ENCODE measurements around the gene SLC38A3. TPM values are rescaled to one million over a fixed set of nuclear protein-coding genes. Genes with fewer than 3 reads are reported as not detected.

Gene SLC38A3
- total and polyA plus RNA-seq, 2 of the 8 experiments (the other 6 are each of a cell fraction or from before 2014, with no cell fraction given): 1.2 to 3.7 TPM

DNA sequence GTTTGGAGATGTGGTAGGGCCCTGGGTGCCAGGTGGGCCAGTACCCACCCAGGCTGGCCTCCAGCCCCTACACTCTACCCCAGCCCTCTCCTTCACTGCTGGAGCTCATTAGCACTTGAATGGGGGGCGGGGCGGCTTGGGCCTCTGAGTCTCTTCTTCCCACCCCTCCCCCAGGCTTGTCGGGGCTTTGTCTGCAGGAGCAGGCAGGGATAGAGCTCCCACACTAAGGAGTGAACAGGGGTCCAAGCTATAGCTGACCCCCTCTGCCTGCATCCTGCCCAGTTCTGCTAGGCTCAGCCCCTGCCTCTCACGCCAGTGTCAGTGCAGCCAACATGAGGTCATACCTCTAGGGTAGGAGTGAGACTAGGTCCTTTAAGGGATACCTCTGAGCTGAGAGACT is 36.1 kb downstream of the SLC38A3 start:
- H3K4me2 ChIP-seq (ENCODE audit: insufficient read depth in 1 of 2, low read depth in 2 of 2, low read length in 2 of 2): peak overlapping the region; percentile 87 to 96
- TF ChIP-seq TAF1 (IDR thresholded peaks at IDR 0.05; ENCODE audit: low read depth, low read length) (peak; percentile 57; the same call in 1 of the 2 replicates), CBX5 (IDR thresholded peaks at IDR 0.05; ENCODE audit: low read depth, low read length) (no peak), SIN3A (conservative IDR thresholded peaks at IDR 0.05 in 1 of 2, IDR thresholded peaks at IDR 0.05 in 1 of 2; ENCODE audit: low read depth in 1 of 2, low read length in 2 of 2) (peak; percentile 32 to 64; a peak in 2 of 4 replicates), POLR2A (IDR thresholded peaks at IDR 0.05; ENCODE audit: control extremely low read depth in 1 of 2, low read depth in 2 of 2, low read length in 2 of 2) (peak in 1 of 2 experiments; percentile 49; a peak in 2 of 3 replicates), CHD2 (IDR thresholded peaks at IDR 0.05; ENCODE audit: low read length) (0 out of 2 replicates have a peak, but pooled peaks have one; percentile 8), EP300 (IDR thresholded peaks at IDR 0.05; ENCODE audit: borderline replicate concordance in 1 of 2, low read depth in 2 of 2, low read length in 2 of 2) (peak in 1 of 2 experiments; percentile 85; a peak in 1 of 3 replicates), POU5F1 (IDR thresholded peaks at IDR 0.05; ENCODE audit: low read depth, low read length) (peak; percentile 70; the same call in 1 of the 2 replicates), GABPA (IDR thresholded peaks at IDR 0.05; ENCODE audit: borderline replicate concordance, insufficient read depth, low read length) (0 out of 2 replicates have a peak, but pooled peaks have one; percentile 15), ASH2L (IDR thresholded peaks at IDR 0.05; ENCODE audit: low read length) (peak; percentile 83), POLR2AphosphoS5 (IDR thresholded peaks at IDR 0.05; ENCODE audit: low read depth, low read length) (no peak; the same call in 1 of the 2 replicates), EGR1 (IDR thresholded peaks at IDR 0.05; ENCODE audit: borderline replicate concordance, low read depth, low read length) (no peak)

More for the DNA sequence above, 36.1 kb downstream of the SLC38A3 start:
- Histone ChIP-seq H3K9ac (replicated peaks in 1 of 4; ENCODE audit: extremely low read depth in 1 of 4, low read depth in 3 of 4, low read length in 3 of 4) (peak overlapping the region in 3 of 4 experiments; percentile 15 to 52 (median 47); a peak in 5 of 7 replicates), H2AK5ac (ENCODE audit: low read depth, low read length) (peak overlapping the region; percentile 93), H4K8ac (ENCODE audit: extremely low read depth, insufficient read depth, low read length) (peak overlapping the region; percentile 60), H4K20me1 (replicated peaks in 1 of 2; ENCODE audit: control insufficient read depth in 1 of 2, insufficient read depth in 2 of 2, low read length in 2 of 2) (peaks cover 15 to 41% of the 10 kb centered on the region in 2 experiments), H3K56ac (replicated peaks; ENCODE audit: insufficient read length, low read depth, low read length) (no peak overlapping the region), H2BK20ac (ENCODE audit: low read length) (peak overlapping the region; percentile 99), H3K79me1 (ENCODE audit: low read depth, low read length) (peaks cover 25% of the 10 kb centered on the region), H3K23ac (ENCODE audit: insufficient read length) (no peak overlapping the region), H2BK120ac (replicated peaks; ENCODE audit: low read depth, low read length) (peak overlapping the region; percentile 75), H4K91ac (replicated peaks; ENCODE audit: insufficient read length, low read length) (peak overlapping the region; percentile 85), H3K4me1 (replicated peaks in 1 of 4; ENCODE audit: control insufficient read depth in 3 of 4, insufficient read depth in 4 of 4, low read length in 3 of 4) (peaks cover 6 to 76% (median 70%) of the 10 kb centered on the region in 4 experiments), H4K5ac (ENCODE audit: insufficient read length, low read depth, low read length) (peak overlapping the region; percentile 94), H3K36me3 (ENCODE audit: control insufficient read depth in 2 of 4, insufficient read depth in 4 of 4, low read length in 3 of 4) (peaks cover 0 to 3% (median 0%) of the 10 kb centered on the region in 4 experiments; a peak in 1 of 8 replicates), H2BK12ac (ENCODE audit: low read depth, low read length) (peak overlapping the region; percentile 95), H3K23me2 (ENCODE audit: low read depth, low read length) (peaks cover 21% of the 10 kb centered on the region; the same call in 1 of the 2 replicates), H3K79me2 (ENCODE audit: control insufficient read depth in 1 of 2, insufficient read depth in 2 of 2, low read length in 2 of 2) (peaks cover 33 to 93% of the 10 kb centered on the region in 2 experiments), H3K27ac (ENCODE audit: low read depth, low read length) (peak overlapping the region; percentile 80), H3K27me3 (replicated peaks in 1 of 4; ENCODE audit: control insufficient read depth in 3 of 4, extremely low read depth in 1 of 4, insufficient read depth in 3 of 4, low read length in 3 of 4) (no peaks in the 10 kb centered on the region), H3K4me3 (ENCODE audit: extremely low read depth in 1 of 4, insufficient read depth in 2 of 4, low read depth in 3 of 4, low read length in 4 of 4) (peak overlapping the region; percentile 5 to 53 (median 23); a peak in 6 of 8 replicates), H3K4ac (replicated peaks; ENCODE audit: insufficient read length, low read depth, low read length) (peak overlapping the region; percentile 70), H3K18ac (ENCODE audit: extremely low read depth, low read length) (peak overlapping the region; percentile 100), H2AFZ (ENCODE audit: low read length) (no peak overlapping the region), H2BK5ac (ENCODE audit: low read depth, low read length) (peak overlapping the region; percentile 98), H2BK15ac (ENCODE audit: low read length) (peak overlapping the region; percentile 99; the same call in 1 of the 2 replicates), H3K9me3 (ENCODE audit: insufficient read depth in 2 of 2, low read depth in 1 of 2, low read length in 1 of 2) (no peaks in the 10 kb centered on the region), H3K14ac (ENCODE audit: insufficient read length) (peak overlapping the region; percentile 2)
- DNase-seq (ENCODE audit: low read depth in 1 of 2, low spot score in 2 of 2) (peak in 1 of 2 experiments; percentile 94), FAIRE-seq (no peak)
- ChIA-PET CTCF (ENCODE audit: partially characterized antibody) (interaction anchor here (0.6 to 53.5 kb wide), 9 partner anchors 18 to 146 kb away, joined by 3 to 2149 read pairs (median 3); partner anchors contain the start of genes GNAI2, GNAT1, LSMEM2 and SEMA3B), POLR2A (ENCODE audit: partially characterized antibody) (interaction anchor here (0.8 to 3.4 kb wide), 15 partner anchors 10 to 262 kb away, joined by 3 to 41 read pairs (median 4); partner anchors contain the start of gene CACNA2D2)
- 0% methylated on average over 4 of the region's 4 CpGs; no CpG with 5 or more reads in 1 of the 2 experiments for WGBS, 2 experiments (ENCODE audit: extremely low coverage in 1 of 2, insufficient coverage in 1 of 2, insufficient read length in 1 of 2, insufficient replicate concordance in 2 of 2, low coverage in 1 of 2, low lambda C conversion rate in 2 of 2, missing lambda C conversion rate in 1 of 2)

All from H1 (cell line).